HL-60 (cell line): ENCODE results near the gene YIF1B.

Experiments
- DNase-seq, 2 experiments: peaks; one replicate each; pipeline ENCODE4 v3.0.0-alpha.2; 2010 to 2020; ENCODE audit warnings: low read depth in 1 of 2, low spot score in 1 of 2
- H3K27ac ChIP-seq: fragments of 250-450 bp; sonication (Bioruptor Pico); replicated peaks from 2 replicates; pipeline ENCODE4 v1.5.1; 2020; ENCODE audit warnings: mild to moderate bottlenecking, moderate library complexity
- H3K27me3 ChIP-seq: fragments of 250-450 bp; sonication (Bioruptor Pico); 2 replicates; pipeline ENCODE4 v1.5.1; 2021; ENCODE audit warnings: mild to moderate bottlenecking, moderate library complexity; ENCODE audit not compliant: insufficient read depth, poor library complexity, severe bottlenecking
- H3K4me3 ChIP-seq: replicated peaks from 2 replicates; pipeline ENCODE4 v1.5.1; 2011; ENCODE audit warnings: mild to moderate bottlenecking, control low read depth, low read length; ENCODE audit not compliant: insufficient read depth
- CTCF ChIP-seq: IDR thresholded peaks from one replicate; pipeline ENCODE4 v1.5.1; 2011; ENCODE audit warnings: low read length, control low read depth, inconsistent platforms; ENCODE audit not compliant: insufficient read depth
- GABPA ChIP-seq: IDR thresholded peaks from 2 replicates; pipeline ENCODE4 v1.6.1; 2012; ENCODE audit warnings: low read depth
- POLR2AphosphoS5 ChIP-seq: IDR thresholded peaks from 2 replicates; pipeline ENCODE4 v1.6.1; 2012; ENCODE audit warnings: low read depth
- REST ChIP-seq: IDR thresholded peaks from 2 replicates; pipeline ENCODE4 v1.6.1; 2012; ENCODE audit warnings: low read depth; ENCODE audit not compliant: insufficient replicate concordance
- SPI1 ChIP-seq: IDR thresholded peaks from 2 replicates; pipeline ENCODE4 v1.6.1; 2012; ENCODE audit warnings: low read depth, mild to moderate bottlenecking, borderline replicate concordance

Gene YIF1B

GRCh38 chr19:38335949-38336637 is 20.3 kb upstream of the YIF1B start:
- Histone ChIP-seq H3K27ac (peak overlapping the region; percentile 84), H3K4me3 (peak overlapping the region; percentile 87), H3K27me3 (no peaks in the 10 kb centered on the region)
- no peak for TF ChIP-seq GABPA
- peak; percentile 40; the same call in 1 of the 2 replicates for TF ChIP-seq SPI1
- peak; percentile 90 to 98 for DNase-seq

- TF ChIP-seq POLR2AphosphoS5 (no peak), SPI1 (no peak), REST (no peak), GABPA (no peak), CTCF (no peak)
- Histone ChIP-seq H3K27ac (no peak overlapping the region), H3K4me3 (no peak overlapping the region), H3K27me3 (no peaks in the 10 kb centered on the region)
- DNase-seq, result no peak
Observed at GRCh38 chr19:38333245-38333644, 17.5 kb upstream of the YIF1B start.

GRCh38 chr19:38331728-38332127 is 16.0 kb upstream of the YIF1B start:
- no peak for TF ChIP-seq GABPA
- TF ChIP-seq REST, result no peak
- no peak for TF ChIP-seq POLR2AphosphoS5
- Histone ChIP-seq H3K27me3 (no peaks in the 10 kb centered on the region), H3K27ac (no peak overlapping the region), H3K4me3 (no peak overlapping the region)
- no peak for DNase-seq

- DNase-seq, result no peak
- TF ChIP-seq REST (no peak), GABPA (no peak), POLR2AphosphoS5 (no peak), CTCF (no peak), SPI1 (no peak)
- Histone ChIP-seq H3K27me3 (no peaks in the 10 kb centered on the region), H3K27ac (no peak overlapping the region), H3K4me3 (no peak overlapping the region)
Observed at GRCh38 chr19:38329651-38330050, 13.9 kb upstream of the YIF1B start.
